Measurements from ENCODE around the gene RPL13A. TPM values are rescaled to one million over a fixed set of nuclear protein-coding genes. Genes with fewer than 3 reads are reported as not detected.
A peak's percentile ranks its signal among the peaks of the same experiment; 100 is the strongest.

The RPL13A gene
- total and polyA plus RNA-seq, 2 of the 13 experiments (the other 11 are each of a cell fraction or from before 2014, with no cell fraction given): 2,601 to 3,407 TPM

- TF ChIP-seq KLF13 (CRISPR knock-in tag; IDR thresholded peaks at IDR 0.05) (no peak), ZNF776 (CRISPR knock-in tag; IDR thresholded peaks at IDR 0.05) (no peak), FOXP4 (CRISPR knock-in tag; IDR thresholded peaks at IDR 0.05) (no peak), ZNF678 (CRISPR knock-in tag; IDR thresholded peaks at IDR 0.05) (no peak), SP140L (CRISPR knock-in tag; IDR thresholded peaks at IDR 0.05; ENCODE audit: borderline replicate concordance) (no peak), ZNF335 (CRISPR knock-in tag; IDR thresholded peaks at IDR 0.05) (no peak), ZFP36L2 (CRISPR knock-in tag; IDR thresholded peaks at IDR 0.05) (no peak), IRF1 (CRISPR knock-in tag; IDR thresholded peaks at IDR 0.05; ENCODE audit: low read depth) (no peak), RARG (CRISPR knock-in tag; IDR thresholded peaks at IDR 0.05; ENCODE audit: low read depth) (no peak), ZBTB26 (CRISPR knock-in tag; IDR thresholded peaks at IDR 0.05; ENCODE audit: borderline replicate concordance) (no peak), NR0B2 (CRISPR knock-in tag; IDR thresholded peaks at IDR 0.05) (no peak), HHEX (CRISPR knock-in tag; IDR thresholded peaks at IDR 0.05) (no peak), TCF7 (IDR thresholded peaks at IDR 0.05; ENCODE audit: low read depth) (no peak), ZFP36 (IDR thresholded peaks at IDR 0.05; ENCODE audit: borderline replicate concordance, low read depth, low read length, partially characterized antibody) (no peak), ZNF891 (CRISPR knock-in tag; IDR thresholded peaks at IDR 0.05) (no peak), HMGA1 (CRISPR knock-in tag; conservative IDR thresholded peaks at IDR 0.05) (no peak), MAZ (IDR thresholded peaks at IDR 0.05; ENCODE audit: borderline replicate concordance, low read depth, low read length) (peak; percentile 47; the same call in 1 of the 2 replicates), MAZ (CRISPR knock-in tag; IDR thresholded peaks at IDR 0.05; ENCODE audit: low read depth) (no peak), ZFP90 (CRISPR knock-in tag; IDR thresholded peaks at IDR 0.05; ENCODE audit: borderline replicate concordance) (no peak), ESRRA (CRISPR knock-in tag; IDR thresholded peaks at IDR 0.05; ENCODE audit: low read depth) (no peak), REXO4 (CRISPR knock-in tag; IDR thresholded peaks at IDR 0.05; ENCODE audit: borderline replicate concordance) (no peak), ZNF264 (CRISPR knock-in tag; IDR thresholded peaks at IDR 0.05) (no peak), TARDBP (CRISPR knock-in tag; IDR thresholded peaks at IDR 0.05) (no peak), ERF (CRISPR knock-in tag; IDR thresholded peaks at IDR 0.05) (peak; percentile 32; the same call in 1 of the 2 replicates), NRL (CRISPR knock-in tag; IDR thresholded peaks at IDR 0.05; ENCODE audit: borderline replicate concordance) (no peak), ZBTB33 (CRISPR knock-in tag; IDR thresholded peaks at IDR 0.05) (peak; percentile 24; the same call in 1 of the 2 replicates)
Measured at GRCh38 chr19:49506575-49507105, 19.2 kb downstream of the RPL13A start (continued).

Measured in HepG2 (cell line).